Ovary (tissue), 9 donors: ENCODE measurements around the gene BRD4. TPM values are rescaled to one million over a fixed set of nuclear protein-coding genes. Genes with fewer than 3 reads are reported as not detected.

Experiments
- DNase-seq, 5 donors: peaks; one replicate each; pipeline ENCODE4 v3.0.0-alpha.2; 2019 to 2020
- H3K27ac ChIP-seq, 2 donors: fragments of 200-600 bp; one replicate each; pipeline versions ENCODE4 v1.5.1 to v1.8.0; 2019 to 2022
- H3K27me3 ChIP-seq: fragments of 200-600 bp; one replicate; pipeline ENCODE4 v1.8.0; 2022
- H3K36me3 ChIP-seq: fragments of 200-600 bp; sonication (generic); one replicate; pipeline ENCODE4 v1.5.1; 2019
- H3K4me1 ChIP-seq: one replicate; pipeline ENCODE4 v1.8.1; 2013; ENCODE audit warnings: mild to moderate bottlenecking, moderate library complexity; ENCODE audit not compliant: insufficient read depth
- H3K4me3 ChIP-seq: fragments of 200-600 bp; sonication (generic); one replicate; pipeline ENCODE4 v1.5.1; 2017
- H3K9me3 ChIP-seq, 2 donors: fragments of 200-600 bp in 1 of 2; sonication (generic) in 1 of 2; one replicate each; pipeline versions ENCODE4 v1.5.1 to v1.8.1; 2013 to 2019; ENCODE audit warnings: mild to moderate bottlenecking in 1 of 2, moderate library complexity in 1 of 2
- EP300 ChIP-seq: sonication (generic); formaldehyde crosslinking; IDR thresholded peaks from one replicate; pipeline ENCODE4 v1.6.1; 2017; ENCODE audit warnings: antibody characterized with exemption
- POLR2A ChIP-seq: fragments of 450-650 bp; IDR thresholded peaks from one replicate; pipeline ENCODE4 v1.6.1; 2017; ENCODE audit warnings: antibody characterized with exemption, mild to moderate bottlenecking, moderate library complexity
- WGBS, 3 donors: extraction: QIAGEN DNeasy Blood & Tissue Kit in 1 of 3; methylation state at CpG; one replicate each; pipeline versions ENCODE4 v1.1.5 to v1.1.7; 2013 to 2017; 5-methylcytosine and 5-hydroxymethylcytosine counted together
- intact Hi-C, 4 donors: fragments of 100-400 bp; cut with DNase I; formaldehyde crosslinking; loops; one replicate each; pipeline versions ENCODE4 v1.11.0 to v1.15.1; 2022 to 2023
- polyA plus RNA-seq, 2 donors: library from polyadenylated mRNA; stranded (reverse); fragments of 200-250 nt in 1 of 2; fragments of 350-450 nt in 1 of 2; fragmentation: Illumina TruSeq in 1 of 2; extraction: RNeasy Lipid Tissue Mini Kit (QIAGEN cat#74804) in 1 of 2; gene quantifications; one replicate each; pipeline ENCODE4 v1.2.3, GENCODE V29; 2013 to 2014
- total RNA-seq, 7 donors: library from RNA; depleted of rRNA in 2 of 7; stranded (reverse); fragments of >200 nt in 2 of 7; fragmentation: NEBNext Ultra II Directional in 3 of 7; extraction: Animal tissue kit (Norgen Biotek cat#: 25700) in 3 of 7; gene quantifications; one replicate each; pipeline versions ENCODE4 v1.1.0 to v1.2.4, GENCODE V29; 2016 to 2023
- TF ChIP-seq, protein P1 (sequence below), 3 donors: fragments of 450-650 bp in 2 of 3; fragments of 200-600 bp in 1 of 3; IDR thresholded peaks; one replicate each; pipeline versions ENCODE4 v1.5.1 to v1.8.0; 2016 to 2022; ENCODE audit warnings: antibody characterized with exemption in 3 of 3, mild to moderate bottlenecking in 1 of 3
- donor health status: DM: no; HTN: no; CAD: no; lungs with moderate emphysema.
- donor health status: DM: no; HTN: no; CAD: no.
- donor health status: Bipolar disorder and iron deficiency.
- donor health status: DM: yes; HTN: yes; CAD: no.
- donor health status: DM: no; HTN: no; CAD: no.
- donor health status: DM: yes; HTN: yes; CAD: no.

BRD4 gene
- total and polyA plus RNA-seq, 9 donors, result 19.6 to 127 (median 90.4) TPM

DNA sequence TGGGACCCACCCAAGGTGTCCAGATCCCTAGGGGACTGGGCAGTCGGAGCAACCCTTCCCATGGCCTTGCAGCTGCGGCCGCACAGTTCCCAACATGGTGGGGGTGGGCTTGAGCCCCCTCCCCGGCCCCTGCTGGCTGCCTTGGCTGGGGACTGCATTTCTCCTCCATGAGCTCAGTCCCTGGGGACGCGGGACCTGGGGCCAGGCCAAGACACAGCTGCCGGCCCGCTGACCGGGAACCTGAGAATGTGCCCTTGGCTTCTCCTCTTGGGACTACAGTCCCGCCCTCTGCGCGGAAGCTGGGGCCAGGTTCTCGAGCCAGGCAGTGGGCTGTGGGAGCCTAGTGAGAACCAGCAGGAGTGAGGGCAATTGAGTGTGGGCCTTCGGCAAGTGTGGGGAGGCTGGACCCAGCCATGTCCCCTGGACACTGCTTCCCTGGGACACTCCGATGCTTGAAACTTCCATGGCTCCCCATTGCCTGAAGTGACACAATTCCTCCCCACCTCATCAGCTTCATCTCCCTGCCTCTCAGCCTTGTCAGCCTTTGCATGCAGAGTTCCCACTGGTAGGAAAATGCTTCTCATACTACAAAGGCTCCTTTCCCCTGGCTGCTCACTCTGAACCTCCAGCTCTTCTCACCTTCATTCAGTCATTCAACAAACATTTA lies 118.5 kb downstream of the BRD4 start:
- intact Hi-C loops, result no loop called here

GRCh38 chr19:15212711-15213110 lies 119.6 kb downstream of the BRD4 start:
- Histone ChIP-seq H3K4me3 (no peak overlapping the region), H3K4me1 (peaks cover 1% of the 10 kb centered on the region), H3K36me3 (no peaks in the 10 kb centered on the region), H3K27me3 (no peaks in the 10 kb centered on the region), H3K9me3 (no peaks in the 10 kb centered on the region), H3K27ac (no peak overlapping the region)
- TF ChIP-seq, protein P1, sequence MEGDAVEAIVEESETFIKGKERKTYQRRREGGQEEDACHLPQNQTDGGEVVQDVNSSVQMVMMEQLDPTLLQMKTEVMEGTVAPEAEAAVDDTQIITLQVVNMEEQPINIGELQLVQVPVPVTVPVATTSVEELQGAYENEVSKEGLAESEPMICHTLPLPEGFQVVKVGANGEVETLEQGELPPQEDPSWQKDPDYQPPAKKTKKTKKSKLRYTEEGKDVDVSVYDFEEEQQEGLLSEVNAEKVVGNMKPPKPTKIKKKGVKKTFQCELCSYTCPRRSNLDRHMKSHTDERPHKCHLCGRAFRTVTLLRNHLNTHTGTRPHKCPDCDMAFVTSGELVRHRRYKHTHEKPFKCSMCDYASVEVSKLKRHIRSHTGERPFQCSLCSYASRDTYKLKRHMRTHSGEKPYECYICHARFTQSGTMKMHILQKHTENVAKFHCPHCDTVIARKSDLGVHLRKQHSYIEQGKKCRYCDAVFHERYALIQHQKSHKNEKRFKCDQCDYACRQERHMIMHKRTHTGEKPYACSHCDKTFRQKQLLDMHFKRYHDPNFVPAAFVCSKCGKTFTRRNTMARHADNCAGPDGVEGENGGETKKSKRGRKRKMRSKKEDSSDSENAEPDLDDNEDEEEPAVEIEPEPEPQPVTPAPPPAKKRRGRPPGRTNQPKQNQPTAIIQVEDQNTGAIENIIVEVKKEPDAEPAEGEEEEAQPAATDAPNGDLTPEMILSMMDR (IDR thresholded peaks at IDR 0.05), result no peak
- TF ChIP-seq POLR2A (no peak), EP300 (no peak)
- 93 to 96% (median 94%) methylated on average over 12 of the region's 12 CpGs for WGBS, 3 donors
- intact Hi-C loops, result no loop called here
- no peak for DNase-seq

More for the DNA sequence above, 118.5 kb downstream of the BRD4 start:
- peak in 4 of 5 donors; percentile 35 to 60 (median 54) for DNase-seq
- WGBS, 3 donors, result 22 to 48% (median 23%) methylated on average over 13 to 15 of the region's 15 CpGs
- H3K36me3 ChIP-seq, result no peaks in the 10 kb centered on the region
- H3K27ac ChIP-seq, result no peak overlapping the region
- no peaks in the 10 kb centered on the region for H3K9me3 ChIP-seq
- peaks cover 1% of the 10 kb centered on the region for H3K4me1 ChIP-seq
- TF ChIP-seq EP300, result no peak
- no peak for TF ChIP-seq POLR2A
- TF ChIP-seq, protein P1 (IDR thresholded peaks at IDR 0.05), result no peak
- no peak overlapping the region for H3K4me3 ChIP-seq
- no peaks in the 10 kb centered on the region for H3K27me3 ChIP-seq

DNA sequence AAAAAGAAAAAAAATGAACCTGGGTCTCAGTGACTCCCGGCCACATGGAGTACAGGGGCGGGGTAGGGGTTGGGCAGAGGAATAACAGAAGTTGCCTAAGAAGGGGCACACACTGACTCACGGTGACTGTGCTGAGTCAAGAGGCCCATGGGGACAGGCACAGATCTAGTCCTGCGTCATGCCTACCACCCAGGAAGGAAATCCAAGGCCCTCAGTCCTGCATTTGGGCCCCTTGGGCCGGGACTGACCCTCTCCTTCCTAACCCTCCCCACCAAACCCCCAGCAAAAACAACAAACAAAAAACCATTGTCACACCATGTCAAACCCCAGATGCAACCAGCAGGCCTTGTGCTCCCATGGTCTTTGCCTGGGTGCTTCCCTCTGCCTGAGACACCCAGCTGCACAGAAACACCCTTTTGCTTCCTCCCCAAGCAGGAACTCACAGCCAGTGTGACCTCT lies 122.0 kb downstream of the BRD4 start:
- H3K4me1 ChIP-seq, result peaks cover 1% of the 10 kb centered on the region
- intact Hi-C loops, result no loop called here
- no peak overlapping the region for H3K27ac ChIP-seq
- H3K36me3 ChIP-seq, result no peaks in the 10 kb centered on the region
- DNase-seq, result peak in 1 of 5 donors; percentile 42
- WGBS, 3 donors, result 69 to 87% (median 77%) methylated on average over 5 of the region's 5 CpGs
- H3K9me3 ChIP-seq, result no peaks in the 10 kb centered on the region
- H3K4me3 ChIP-seq, result no peak overlapping the region
- H3K27me3 ChIP-seq, result no peaks in the 10 kb centered on the region
- TF ChIP-seq EP300, result no peak
- no peak for TF ChIP-seq POLR2A
- TF ChIP-seq, protein P1 (IDR thresholded peaks at IDR 0.05), result no peak

DNA sequence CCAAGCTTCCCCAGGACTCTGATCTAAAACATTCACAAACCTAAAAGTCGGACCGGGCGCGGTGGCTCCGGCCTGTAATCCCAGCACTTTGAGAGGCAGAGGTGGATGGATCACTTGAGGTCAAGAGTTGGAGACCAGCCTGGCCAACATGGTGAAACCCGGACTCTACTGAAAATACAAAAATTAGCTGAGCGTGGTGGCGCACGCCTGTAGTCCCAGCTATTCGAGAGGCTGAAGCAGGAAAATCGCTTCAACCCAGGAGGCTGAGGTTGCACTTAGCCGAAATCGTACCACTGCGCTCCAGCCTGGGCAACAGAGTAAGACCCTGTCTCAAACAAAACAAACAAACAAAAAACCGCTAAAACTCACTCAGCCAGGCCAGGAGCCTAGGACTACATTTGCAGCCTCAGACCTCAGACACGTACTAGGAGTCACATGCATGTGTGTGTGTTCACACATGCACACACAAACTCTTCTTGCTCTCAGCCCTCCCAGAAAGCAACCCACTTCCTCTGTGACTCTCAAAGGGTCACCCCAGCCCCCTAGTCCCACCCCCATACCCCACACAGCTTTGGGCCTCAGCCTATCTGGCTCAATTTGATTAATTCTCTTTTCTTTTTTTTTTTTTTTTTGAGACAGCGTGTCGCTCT lies 130.8 kb downstream of the BRD4 start:
- Histone ChIP-seq H3K4me3 (no peak overlapping the region), H3K27ac (no peak overlapping the region), H3K9me3 (no peaks in the 10 kb centered on the region), H3K36me3 (no peaks in the 10 kb centered on the region), H3K27me3 (no peaks in the 10 kb centered on the region), H3K4me1 (no peaks in the 10 kb centered on the region)
- 91 to 94% (median 93%) methylated on average over 18 of the region's 18 CpGs for WGBS, 3 donors
- no peak for TF ChIP-seq EP300
- no peak for TF ChIP-seq POLR2A
- TF ChIP-seq, protein P1 (IDR thresholded peaks at IDR 0.05), result no peak
- DNase-seq, result no peak
- intact Hi-C loops, result no loop called here
